Measurements from ENCODE around the gene RPS6KL1.
"Not testable (repeated sequence)": the region's sequence is repeated elsewhere in the genome, so short reads cannot be mapped to it uniquely, and the experiment has no call there.

The RPS6KL1 gene

GRCh38 chr14:74934476-74935359 lies 11.7 kb upstream of the RPS6KL1 start:
- ATAC-seq: no peak

- ATAC-seq: no peak
Measured at GRCh38 chr14:74934041-74934440, 11.0 kb upstream of the RPS6KL1 start.

- not testable (repeated sequence) for ATAC-seq
Measured at GRCh38 chr14:74932936-74933335, 9.9 kb upstream of the RPS6KL1 start.

GRCh38 chr14:74932401-74932901 lies 9.4 kb upstream of the RPS6KL1 start:
- no peak for ATAC-seq

- ATAC-seq: not testable (repeated sequence)
Measured at GRCh38 chr14:74931744-74932143, 8.7 kb upstream of the RPS6KL1 start.

DNA sequence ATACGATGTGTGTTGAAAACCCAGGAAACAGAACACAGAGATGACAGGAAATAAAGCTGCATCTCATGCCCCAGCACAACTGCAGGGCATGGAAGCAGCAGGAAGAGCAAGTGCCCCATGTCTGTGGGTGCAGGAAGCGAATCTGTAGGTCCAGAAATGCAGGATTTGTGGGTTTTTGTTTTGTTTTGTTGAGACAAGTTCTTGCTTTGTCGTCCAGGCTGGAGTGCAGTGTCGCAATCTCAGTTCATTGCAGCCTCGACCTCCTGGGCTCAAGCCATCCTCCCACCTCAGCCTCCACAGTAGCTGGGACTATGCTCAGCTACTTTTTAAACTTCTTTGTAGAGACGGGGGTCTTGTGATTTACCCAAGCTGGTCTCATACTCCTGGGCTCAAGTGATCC lies 6.2 kb upstream of the RPS6KL1 start:
- no peak for ATAC-seq

DNA sequence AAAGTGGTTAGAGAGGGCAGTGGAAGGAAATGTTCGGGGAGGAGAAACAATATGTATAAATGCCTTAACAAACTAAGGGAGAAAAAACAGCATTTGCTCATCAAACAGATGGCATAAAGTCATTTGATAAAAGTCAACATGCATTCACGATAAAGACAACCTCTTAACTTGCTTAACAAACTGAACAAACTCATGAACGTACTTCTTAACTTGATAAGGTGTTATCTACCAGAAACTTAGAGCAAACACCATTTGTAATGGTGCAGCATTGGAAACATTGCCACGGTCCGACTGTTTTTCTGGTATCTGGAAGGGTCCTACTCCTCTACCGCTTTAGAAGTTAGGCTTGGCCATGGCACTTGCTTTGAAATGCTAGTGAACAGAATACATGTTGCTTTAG lies 4.2 kb upstream of the RPS6KL1 start:
- ATAC-seq: no peak

DNA sequence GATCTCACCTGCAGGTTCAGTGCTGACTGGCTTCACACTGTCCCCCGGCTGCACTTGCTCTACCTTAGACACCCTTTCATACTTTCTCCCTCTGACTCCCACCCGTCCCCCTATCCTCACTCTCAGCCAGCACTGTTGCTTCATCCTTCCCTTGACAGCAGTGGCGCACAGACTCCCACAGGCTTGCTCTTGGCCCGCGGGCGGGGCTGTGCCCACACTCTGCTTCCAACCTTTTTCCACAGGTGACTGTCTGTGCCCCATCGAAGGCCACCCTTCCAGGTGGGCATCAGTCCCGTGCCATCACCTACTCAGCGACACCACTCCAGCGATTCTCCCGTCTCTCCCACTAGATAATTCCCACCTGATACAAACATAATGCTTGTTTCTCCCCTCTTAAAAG lies 1.0 kb upstream of the RPS6KL1 start:
- ATAC-seq: no peak

GRCh38 chr14:74921987-74922751 lies 891 bp downstream of the RPS6KL1 start:
- no peak for ATAC-seq

DNA sequence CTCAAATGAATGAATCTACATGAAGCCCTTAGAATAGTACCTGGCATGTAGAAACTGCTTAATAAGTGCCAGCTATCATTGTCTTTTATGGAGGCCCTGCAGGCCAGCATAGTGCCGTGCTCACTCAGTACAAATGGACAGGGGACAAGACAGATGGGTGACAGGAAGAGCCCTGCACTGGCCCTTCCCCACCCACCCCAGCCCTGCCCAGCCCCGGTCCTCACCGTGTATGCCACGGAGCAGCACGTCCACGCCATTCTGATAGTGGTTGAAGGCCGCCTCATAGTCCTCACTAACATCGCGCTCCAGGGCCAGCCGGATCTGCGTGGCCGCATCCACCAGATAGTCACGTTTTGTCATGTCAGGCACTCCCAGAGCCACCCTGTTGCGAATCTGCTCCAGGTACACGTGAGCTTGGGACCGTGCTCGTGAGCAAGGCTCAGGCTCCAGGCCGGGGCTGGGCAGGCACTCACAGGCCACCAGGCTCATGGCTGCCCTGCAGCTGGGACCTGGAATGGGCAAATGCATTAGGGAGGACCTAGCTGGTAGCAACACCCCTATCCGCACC lies 1.9 kb downstream of the RPS6KL1 start:
- no peak for ATAC-seq

- ATAC-seq: no peak
Measured at GRCh38 chr14:74920281-74920680, 2.8 kb downstream of the RPS6KL1 start.

DNA sequence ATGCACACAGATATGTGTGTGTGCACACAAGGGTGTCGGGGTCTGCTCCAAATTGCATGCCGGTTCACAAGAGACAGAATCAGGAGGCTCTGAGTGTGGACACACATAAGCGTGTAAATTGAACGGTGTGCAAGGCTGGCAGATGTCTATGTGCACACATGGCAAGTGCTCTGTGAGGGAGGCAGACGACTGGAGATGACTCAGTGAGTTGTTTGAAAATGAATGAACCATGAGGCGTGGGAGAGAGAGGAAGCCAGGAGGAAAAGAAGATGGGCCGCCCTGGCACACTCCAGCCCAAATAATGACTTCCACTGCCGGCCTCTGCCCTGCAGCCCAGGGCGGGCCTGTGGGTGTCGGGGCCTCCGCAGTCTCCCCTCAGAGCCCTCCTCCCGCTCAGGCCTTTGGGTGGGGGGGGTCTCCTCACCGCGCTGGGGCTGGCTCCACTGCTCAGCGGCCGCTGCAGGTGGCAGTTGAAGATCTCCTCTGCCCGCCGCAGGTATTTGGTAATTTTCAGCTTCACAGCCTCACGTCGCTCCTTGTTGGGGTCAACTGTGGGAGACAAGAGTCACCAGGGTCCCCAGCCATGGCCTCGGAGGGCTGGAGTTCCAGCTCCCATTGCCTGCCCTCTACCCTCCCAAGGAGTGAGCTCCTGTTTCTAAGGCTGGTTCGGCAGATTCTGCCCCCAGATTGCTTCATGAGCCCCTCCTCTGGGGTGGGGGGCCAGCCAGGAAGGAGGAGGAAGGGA lies 3.5 kb downstream of the RPS6KL1 start:
- no peak for ATAC-seq

- no peak for ATAC-seq
Measured at GRCh38 chr14:74918380-74918779, 4.7 kb downstream of the RPS6KL1 start.

- ATAC-seq: no peak
Measured at GRCh38 chr14:74917646-74918081, 5.4 kb downstream of the RPS6KL1 start.

GRCh38 chr14:74917178-74917543 lies 5.9 kb downstream of the RPS6KL1 start:
- no peak for ATAC-seq

GRCh38 chr14:74915826-74916225 lies 7.2 kb downstream of the RPS6KL1 start:
- no peak for ATAC-seq

GRCh38 chr14:74915426-74915825 lies 7.6 kb downstream of the RPS6KL1 start:
- no peak for ATAC-seq

GRCh38 chr14:74913986-74914573 lies 9.0 kb downstream of the RPS6KL1 start:
- ATAC-seq: no peak

DNA sequence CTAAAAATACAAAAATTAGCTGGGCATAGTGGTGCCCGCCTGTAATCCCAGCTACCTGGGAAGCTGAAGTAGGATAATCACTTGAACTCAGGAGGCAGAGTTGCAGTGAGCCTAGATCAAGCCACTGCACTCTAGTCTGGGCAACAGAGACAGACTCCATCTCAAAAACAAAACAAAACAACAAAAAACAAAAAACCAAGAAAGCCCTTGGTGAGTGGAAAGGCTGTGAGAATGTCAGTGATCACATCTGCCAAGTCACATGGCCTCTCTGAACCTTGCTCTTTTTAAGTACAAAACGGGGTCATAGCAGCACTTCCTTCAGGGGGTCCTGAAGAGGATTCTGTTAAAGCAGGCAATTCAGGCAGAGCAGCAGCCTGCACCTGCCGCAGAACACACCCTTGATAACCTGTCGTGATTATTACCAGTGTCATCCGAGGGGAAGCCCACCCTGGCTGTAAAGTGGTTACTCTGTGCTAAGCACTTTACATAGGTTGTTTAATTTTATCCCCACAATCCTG lies 9.6 kb downstream of the RPS6KL1 start:
- ATAC-seq: no peak

DNA sequence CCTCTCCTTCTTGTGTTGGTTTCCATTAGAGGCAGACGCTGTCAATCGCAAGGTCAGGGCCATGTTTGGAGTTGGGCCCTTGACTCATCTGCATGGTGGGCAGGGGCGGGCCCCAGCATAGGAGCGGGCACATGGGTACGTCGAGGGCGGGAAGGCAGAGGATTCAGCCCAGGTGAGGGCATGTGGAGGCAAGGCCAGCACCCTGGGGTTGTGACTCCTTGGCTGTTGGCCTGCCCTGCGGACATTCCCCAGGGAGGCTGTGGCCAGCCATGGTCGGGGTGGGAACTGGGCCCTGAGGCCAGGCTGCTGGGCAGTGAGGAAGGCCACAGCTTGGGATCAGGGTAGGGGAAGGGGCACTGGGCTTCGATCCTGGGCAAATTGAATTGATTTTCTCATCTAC lies 10.3 kb downstream of the RPS6KL1 start:
- no peak for ATAC-seq

DNA sequence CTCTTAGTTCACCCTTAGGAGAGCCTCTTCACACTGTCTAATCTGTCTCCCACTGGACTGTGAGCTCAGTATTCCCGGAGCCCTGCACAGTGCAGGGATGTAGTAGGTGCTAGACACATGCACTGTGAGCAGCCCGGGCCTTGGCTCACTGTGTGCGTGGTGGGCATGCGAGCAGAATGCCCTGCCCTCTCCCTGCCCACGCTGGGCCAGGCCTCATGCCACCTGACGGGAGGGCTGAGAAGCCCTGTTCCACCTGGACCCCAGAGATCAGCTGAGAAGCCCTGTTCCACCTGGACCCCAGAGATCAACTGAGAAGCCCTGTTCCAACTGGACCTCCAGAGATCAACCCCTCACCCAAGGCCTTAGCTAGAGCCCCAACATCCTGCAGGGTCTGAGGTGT lies 10.9 kb downstream of the RPS6KL1 start:
- ATAC-seq: no peak

DNA sequence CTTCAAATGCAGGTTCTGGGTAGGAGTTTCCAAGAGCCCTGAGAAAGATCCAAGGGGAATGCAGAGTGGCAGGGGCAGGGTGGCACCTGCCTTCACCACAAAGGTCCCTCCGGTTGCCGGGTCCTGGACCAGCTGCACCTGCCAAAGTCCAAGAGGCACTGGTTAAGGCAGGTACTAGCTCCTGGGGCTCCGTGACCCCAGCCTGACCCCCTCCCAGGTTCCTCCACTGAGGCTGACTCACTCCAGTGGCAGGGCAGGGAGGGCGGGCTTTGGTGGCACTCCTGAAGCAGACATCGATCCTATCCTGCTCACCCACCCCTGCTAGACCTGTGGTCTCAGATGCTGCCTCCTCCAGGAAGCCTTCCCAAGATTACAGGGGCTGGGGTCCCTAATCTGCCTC lies 11.4 kb downstream of the RPS6KL1 start:
- ATAC-seq: no peak

Data from activated CD4-positive, CD25-positive, alpha-beta regulatory T cell treated with anti-CD3 and anti-CD28 coated beads, Interleukin-2, amount 50 U/mL, for 24 hours (primary cell).